ENCODE results near the gene ST3GAL4. TPM values are rescaled to one million over a fixed set of nuclear protein-coding genes. Genes with fewer than 3 reads are reported as not detected.
A peak's percentile ranks its signal among the peaks of the same experiment; 100 is the strongest.

Gene ST3GAL4
- total RNA-seq, 1 experiment from 2014 or later: 24.2 TPM

GRCh38 chr11:126444072-126444471, 88.6 kb downstream of the ST3GAL4 start:
- peak; percentile 28 for DNase-seq (ENCODE audit: low read depth)

GRCh38 chr11:126446581-126446980, 91.1 kb downstream of the ST3GAL4 start:
- DNase-seq (ENCODE audit: low read depth): no peak

- DNase-seq (ENCODE audit: low read depth): no peak
Measured at GRCh38 chr11:126450198-126450597, 94.7 kb downstream of the ST3GAL4 start.

- no peak for DNase-seq (ENCODE audit: low read depth)
Measured at GRCh38 chr11:126450806-126451205, 95.3 kb downstream of the ST3GAL4 start.

GRCh38 chr11:126451211-126451802, 95.8 kb downstream of the ST3GAL4 start:
- DNase-seq (ENCODE audit: low read depth): no peak

GRCh38 chr11:126452241-126453101, 97.0 kb downstream of the ST3GAL4 start:
- no peak for DNase-seq (ENCODE audit: low read depth)

- no peak for DNase-seq (ENCODE audit: low read depth)
Measured at GRCh38 chr11:126456089-126456488, 100.6 kb downstream of the ST3GAL4 start.

GRCh38 chr11:126456783-126457542, 101.5 kb downstream of the ST3GAL4 start:
- DNase-seq (ENCODE audit: low read depth): no peak

- DNase-seq (ENCODE audit: low read depth): no peak
Measured at GRCh38 chr11:126457817-126458216, 102.3 kb downstream of the ST3GAL4 start.

GRCh38 chr11:126459691-126460281, 104.3 kb downstream of the ST3GAL4 start:
- no peak for DNase-seq (ENCODE audit: low read depth)

- no peak for DNase-seq (ENCODE audit: low read depth)
Measured at GRCh38 chr11:126460417-126461095, 105.1 kb downstream of the ST3GAL4 start.

- no peak for DNase-seq (ENCODE audit: low read depth)
Measured at GRCh38 chr11:126461096-126461440, 105.6 kb downstream of the ST3GAL4 start.

GRCh38 chr11:126461996-126462395, 106.5 kb downstream of the ST3GAL4 start:
- no peak for DNase-seq (ENCODE audit: low read depth)

- no peak for DNase-seq (ENCODE audit: low read depth)
Measured at GRCh38 chr11:126462422-126462821, 106.9 kb downstream of the ST3GAL4 start.

Other genes starting within 250 kb of the ST3GAL4 start
- 19.0 and 30.4 TPM in 2 replicates for gene RPUSD4, start 144.0 kb upstream of the ST3GAL4 start, total RNA-seq (2014; rRNA removed; shearing (Covaris generic))
- 29.4 and 31.6 TPM in 2 replicates for gene FAM118B, start 143.9 kb upstream of the ST3GAL4 start, total RNA-seq (2014; rRNA removed; shearing (Covaris generic))
- 101 and 102 TPM in 2 replicates for gene SRPRA, start 86.8 kb upstream of the ST3GAL4 start, total RNA-seq (2014; rRNA removed; shearing (Covaris generic))
- gene FOXRED1, start 86.5 kb upstream of the ST3GAL4 start, total RNA-seq (2014; rRNA removed; shearing (Covaris generic)): 36.4 and 38.1 TPM in 2 replicates
- 1.2 and 3.7 TPM in 2 replicates for gene TIRAP, start 72.6 kb upstream of the ST3GAL4 start, total RNA-seq (2014; rRNA removed; shearing (Covaris generic))
- 15.9 and 19.3 TPM in 2 replicates for gene DCPS, start 51.6 kb upstream of the ST3GAL4 start, total RNA-seq (2014; rRNA removed; shearing (Covaris generic))

Data from Daoy (cell line).